IPS-18c (cell line): Measurements from ENCODE around the gene ZCCHC10.
A peak's percentile ranks its signal among the peaks of the same experiment; 100 is the strongest.

Experiments
- H3K4me3 ChIP-seq: 2 replicates; pipeline ENCODE4 v1.7.0; 2013; ENCODE audit warnings: low read depth, mild to moderate bottlenecking, low read length, moderate library complexity; ENCODE audit not compliant: insufficient read depth
- H3K9me3 ChIP-seq: one replicate; pipeline ENCODE4 v1.6.1; 2013; ENCODE audit warnings: mild to moderate bottlenecking, low read length, moderate library complexity; ENCODE audit not compliant: control insufficient read depth, insufficient read depth

Gene ZCCHC10

GRCh38 chr5:133025804-133026663 lies at the start of gene ZCCHC10:
ZCCHC10 (minus strand) TSS chr5:133026549; CDS start chr5:133026537, 12 bp downstream.
- peak within 1 kb of the TSS; percentile 96 for H3K4me3 ChIP-seq
- no peaks in the 10 kb centered on the region for H3K9me3 ChIP-seq

GRCh38 chr5:133075572-133076536 lies 49.5 kb upstream of the ZCCHC10 start:
- H3K4me3 ChIP-seq = no peak overlapping the region
- H3K9me3 ChIP-seq = no peaks in the 10 kb centered on the region

GRCh38 chr5:133072021-133072420 lies 45.7 kb upstream of the ZCCHC10 start:
- Histone ChIP-seq H3K4me3 (no peak overlapping the region), H3K9me3 (no peaks in the 10 kb centered on the region)

- Histone ChIP-seq H3K4me3 (no peak overlapping the region), H3K9me3 (peaks cover 2% of the 10 kb centered on the region)
These were observed 39.7 kb upstream of the ZCCHC10 start for GRCh38 chr5:133066045-133066444.

- H3K4me3 ChIP-seq = no peak overlapping the region
These were observed 39.1 kb upstream of the ZCCHC10 start for GRCh38 chr5:133065471-133065870.

GRCh38 chr5:133063965-133064364 lies 37.6 kb upstream of the ZCCHC10 start:
- H3K4me3 ChIP-seq = no peak overlapping the region
- H3K9me3 ChIP-seq = peaks cover 2% of the 10 kb centered on the region

More at GRCh38 chr5:133065471-133065870, 39.1 kb upstream of the ZCCHC10 start:
- peaks cover 2% of the 10 kb centered on the region for H3K9me3 ChIP-seq

- Histone ChIP-seq H3K9me3 (peaks cover 2% of the 10 kb centered on the region), H3K4me3 (no peak overlapping the region)
These were observed 35.9 kb upstream of the ZCCHC10 start for GRCh38 chr5:133062276-133062675.

GRCh38 chr5:133059621-133060020 lies 33.3 kb upstream of the ZCCHC10 start:
- H3K9me3 ChIP-seq = peaks cover 2% of the 10 kb centered on the region
- H3K4me3 ChIP-seq = no peak overlapping the region

DNA sequence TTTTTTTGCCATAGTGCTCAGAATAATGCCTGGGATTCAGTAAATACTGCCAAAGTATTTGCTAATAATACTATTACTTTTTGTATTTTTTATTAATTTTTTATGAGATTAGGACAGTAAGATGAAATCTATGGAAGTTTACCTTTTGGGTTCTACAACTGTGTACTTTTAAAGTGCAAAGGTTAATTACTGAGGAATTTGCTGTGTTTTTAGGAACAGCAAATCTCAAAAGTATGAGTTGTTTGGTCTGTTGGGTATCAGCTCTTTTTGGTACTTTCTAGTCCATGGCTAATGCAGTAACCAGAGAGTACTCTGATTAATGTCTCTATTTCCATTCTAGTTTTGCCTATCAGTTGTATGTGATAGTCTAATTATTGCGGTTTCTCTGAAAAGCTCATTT lies 30.5 kb upstream of the ZCCHC10 start:
- no peak overlapping the region for H3K4me3 ChIP-seq
- H3K9me3 ChIP-seq = no peaks in the 10 kb centered on the region

GRCh38 chr5:133054697-133055471 lies 28.5 kb upstream of the ZCCHC10 start:
- no peaks in the 10 kb centered on the region for H3K9me3 ChIP-seq
- no peak overlapping the region for H3K4me3 ChIP-seq

GRCh38 chr5:133053448-133053847 lies 27.1 kb upstream of the ZCCHC10 start:
- Histone ChIP-seq H3K9me3 (no peaks in the 10 kb centered on the region), H3K4me3 (peak overlapping the region; percentile 96)

GRCh38 chr5:133052317-133053175 lies 26.2 kb upstream of the ZCCHC10 start:
- Histone ChIP-seq H3K9me3 (no peaks in the 10 kb centered on the region), H3K4me3 (peak overlapping the region; percentile 96)

DNA sequence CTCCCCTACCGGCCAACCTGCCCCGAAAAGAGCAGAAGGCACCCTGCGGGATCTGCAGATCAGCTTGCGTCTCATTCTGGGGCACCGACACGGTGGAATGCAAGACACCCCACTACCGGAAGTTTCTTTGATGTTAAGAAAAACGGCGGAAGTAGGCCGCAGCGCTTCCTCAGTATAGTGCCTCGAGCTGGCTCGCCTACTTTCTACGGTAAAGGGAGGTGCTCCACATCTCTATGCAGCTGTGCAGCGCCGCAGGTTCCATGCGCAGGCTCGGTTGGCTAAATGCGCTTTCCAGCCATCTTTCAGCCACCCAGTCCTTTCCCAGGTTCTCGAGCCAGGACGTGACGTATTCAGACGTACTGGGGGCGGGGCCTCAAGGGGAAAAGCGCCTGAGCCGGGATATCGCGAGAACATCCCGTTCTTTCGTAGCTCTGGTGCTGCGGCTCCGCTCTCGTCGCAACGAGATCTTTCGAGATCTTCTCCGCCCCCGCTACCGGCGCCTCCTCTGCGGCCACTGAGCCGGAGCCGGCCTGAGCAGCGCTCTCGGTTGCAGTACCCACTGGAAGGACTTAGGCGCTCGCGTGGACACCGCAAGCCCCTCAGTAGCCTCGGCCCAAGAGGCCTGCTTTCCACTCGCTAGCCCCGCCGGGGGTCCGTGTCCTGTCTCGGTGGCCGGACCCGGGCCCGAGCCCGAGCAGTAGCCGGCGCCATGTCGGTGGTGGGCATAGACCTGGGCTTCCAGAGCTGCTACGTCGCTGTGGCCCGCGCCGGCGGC lies 25.4 kb upstream of the ZCCHC10 start, which contains the start of gene HSPA4:
Gene HSPA4 (plus strand): TSS at position 472 of the 775 bp plus-strand sequence. CDS start 238 bp downstream, at position 710.
- H3K4me3 ChIP-seq = peak within 1 kb of the TSS; percentile 96
- no peaks in the 10 kb centered on the region for H3K9me3 ChIP-seq

DNA sequence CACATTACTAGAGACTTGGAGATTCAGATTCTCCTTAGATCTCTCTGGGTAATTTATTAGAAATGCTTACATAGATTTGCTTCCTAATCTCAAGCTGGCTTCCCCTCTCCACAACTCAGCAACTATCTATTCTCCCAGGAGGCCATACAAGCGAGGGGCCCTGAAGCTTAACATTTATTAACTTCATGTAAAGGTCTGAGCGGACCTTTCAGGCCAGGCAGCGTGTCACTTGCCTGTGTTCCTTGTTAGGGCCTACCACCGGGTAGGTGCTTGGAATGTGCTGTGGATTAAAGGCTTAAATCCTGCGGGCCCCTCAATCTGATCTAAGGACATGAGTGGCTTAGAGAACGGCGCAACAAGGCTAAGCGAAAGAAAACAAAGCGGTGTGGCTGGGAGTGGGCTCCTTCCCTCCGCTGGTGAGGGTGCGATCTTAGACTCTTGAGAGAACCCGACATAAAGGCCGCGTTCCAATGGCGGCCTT lies 24.8 kb upstream of the ZCCHC10 start:
- no peaks in the 10 kb centered on the region for H3K9me3 ChIP-seq

DNA sequence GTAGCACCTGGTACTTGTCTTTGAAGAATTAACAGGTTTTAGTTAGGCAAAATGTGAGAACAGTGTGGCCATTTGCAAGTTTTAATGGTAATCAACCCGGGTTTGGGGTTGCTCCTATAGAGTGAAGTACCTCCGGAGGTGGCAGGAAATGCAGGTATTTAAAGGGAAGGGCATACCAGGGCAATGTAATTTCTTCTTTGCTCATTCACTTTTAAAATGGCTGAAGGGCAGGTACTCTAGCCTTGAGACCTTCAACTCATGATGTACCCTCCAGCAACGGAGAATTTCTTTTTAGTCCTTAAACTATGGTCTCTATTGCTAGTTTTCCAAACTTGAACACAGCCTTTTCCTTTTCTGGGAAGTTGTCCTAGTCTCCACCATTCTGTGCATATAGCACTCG lies 24.2 kb upstream of the ZCCHC10 start:
- H3K9me3 ChIP-seq = no peaks in the 10 kb centered on the region
- H3K4me3 ChIP-seq = peak overlapping the region; percentile 96

More for the DNA sequence above, 24.8 kb upstream of the ZCCHC10 start:
- H3K4me3 ChIP-seq = peak overlapping the region; percentile 96
